PC-3 (cell line): ENCODE measurements around the gene CLCA2. TPM values are rescaled to one million over a fixed set of nuclear protein-coding genes. Genes with fewer than 3 reads are reported as not detected.

ENCODE experiments used
- ATAC-seq: fragments of 200-7000 bp; cut with Tn5 transposase; 2 replicates; pipeline ENCODE4 v1.9.1; 2020; ENCODE audit warnings: mild to moderate bottlenecking, moderate library complexity
- BruUV-seq: library from RNA; stranded (reverse); fragments of 400-500 nt; replicated peaks from 2 replicates; lab custom pipeline; 2021; lab: Mats Ljungman, UMichigan
- CTCF ChIA-PET: fragments of 300-600 bp; sonication (Branson Sonifier 250); formaldehyde crosslinking; loops from one replicate; lab custom pipeline; 2022; ENCODE audit warnings: antibody characterized with exemption; lab: Charles Lee
- POLR2A ChIA-PET: fragments of 300-600 bp; sonication (Branson Sonifier 250); formaldehyde crosslinking; loops from one replicate; lab custom pipeline; 2022; ENCODE audit warnings: antibody characterized with exemption; ENCODE audit not compliant: unreplicated experiment; lab: Charles Lee
- DNase-seq: peaks from one replicate; pipeline ENCODE4 v3.0.0-alpha.2; 2015
- H2AFZ ChIP-seq: fragments of 300-600 bp; sonication (generic); 2 replicates; pipeline ENCODE4 v1.6.0; 2016; ENCODE audit warnings: antibody characterized with exemption, low read length
- H3F3A ChIP-seq: fragments of 300-600 bp; sonication (generic); one replicate; pipeline ENCODE4 v1.6.0; 2017; ENCODE audit warnings: antibody characterized with exemption, low read length, control low read depth, mild to moderate bottlenecking; ENCODE audit not compliant: unreplicated experiment
- H3K27ac ChIP-seq: fragments of 300-600 bp; sonication (generic); 2 replicates; pipeline ENCODE4 v1.5.1; 2016; ENCODE audit warnings: mild to moderate bottlenecking, low read length
- H3K27me3 ChIP-seq: fragments of 300-600 bp; sonication (generic); 2 replicates; pipeline ENCODE4 v1.6.1; 2016; ENCODE audit warnings: low read length, mixed read lengths
- H3K36me3 ChIP-seq: fragments of 300-600 bp; sonication (generic); 2 replicates; pipeline ENCODE4 v1.6.1; 2016; ENCODE audit warnings: low read depth, mixed run types, low read length, mixed read lengths
- H3K4me1 ChIP-seq: fragments of 300-600 bp; sonication (generic); 2 replicates; pipeline ENCODE4 v1.5.1; 2016; ENCODE audit warnings: low read length; ENCODE audit not compliant: insufficient read depth
- H3K4me2 ChIP-seq: fragments of 300-600 bp; sonication (generic); 2 replicates; pipeline ENCODE4 v1.6.0; 2016; ENCODE audit warnings: low read length
- H3K4me3 ChIP-seq: fragments of 300-600 bp; sonication (generic); 2 replicates; pipeline ENCODE4 v1.5.1; 2016; ENCODE audit warnings: mild to moderate bottlenecking, low read length, mixed read lengths
- H3K79me2 ChIP-seq: fragments of 300-600 bp; sonication (generic); 2 replicates; pipeline ENCODE4 v1.6.1; 2017; ENCODE audit warnings: low read length, mixed read lengths
- H3K9ac ChIP-seq: fragments of 300-600 bp; sonication (generic); 2 replicates; pipeline ENCODE4 v1.6.0; 2016; ENCODE audit warnings: mild to moderate bottlenecking, low read length
- H3K9me2 ChIP-seq: fragments of 300-600 bp; sonication (generic); replicated peaks from 2 replicates; pipeline ENCODE4 v1.6.1; 2016; ENCODE audit warnings: mixed run types, low read length, mixed read lengths
- H3K9me3 ChIP-seq: fragments of 300-600 bp; sonication (generic); 2 replicates; pipeline ENCODE4 v1.6.1; 2016; ENCODE audit warnings: low read length, mixed read lengths
- H4K20me1 ChIP-seq: fragments of 300-600 bp; sonication (generic); 2 replicates; pipeline ENCODE4 v1.6.1; 2016; ENCODE audit warnings: low read length, mixed read lengths
- EZH2 ChIP-seq: fragments of 300-600 bp; sonication (generic); IDR thresholded peaks from one replicate; pipeline ENCODE4 v1.6.1; 2017; ENCODE audit warnings: antibody characterized with exemption, mild to moderate bottlenecking, low read length; ENCODE audit not compliant: unreplicated experiment
- EZH2phosphoT487 ChIP-seq: fragments of 300-600 bp; sonication (generic); IDR thresholded peaks from 2 replicates; pipeline ENCODE4 v1.6.1; 2018; ENCODE audit warnings: mild to moderate bottlenecking, antibody characterized with exemption, low read length, borderline replicate concordance
- intact Hi-C: fragments of 100-400 bp; cut with micrococcal nuclease; formaldehyde crosslinking; loops from 2 replicates; pipeline ENCODE4 v1.9.0; 2023
- total RNA-seq: library from RNA; depleted of rRNA; stranded (reverse); fragments of >200 nt; gene quantifications from 2 replicates; pipeline ENCODE4 v1.2.3, GENCODE V29; 2014
- TF ChIP-seq, protein P1 (sequence below): fragments of 300-600 bp; sonication (generic); conservative IDR thresholded peaks from 2 replicates; pipeline ENCODE4 v1.5.1; 2017; ENCODE audit warnings: antibody characterized with exemption, low read depth, mild to moderate bottlenecking, low read length

Gene CLCA2
- total RNA-seq, 1 experiment from 2014 or later, result 0.22 TPM

GRCh38 chr1:86388777-86389176 lies 35.2 kb upstream of the CLCA2 start:
- no peak overlapping the region for H3K9ac ChIP-seq
- ChIA-PET POLR2A (no interaction called here), CTCF (no interaction called here)
- no peaks in the 10 kb centered on the region for H3K9me3 ChIP-seq
- no peak overlapping the region for H3K4me2 ChIP-seq
- H3K4me1 ChIP-seq, result peaks cover 1% of the 10 kb centered on the region
- H3K4me3 ChIP-seq, result no peak overlapping the region
- no peaks in the 10 kb centered on the region for H3K27me3 ChIP-seq
- H4K20me1 ChIP-seq, result no peaks in the 10 kb centered on the region
- TF ChIP-seq EZH2 (no peak), EZH2phosphoT487 (no peak)
- TF ChIP-seq, protein P1, sequence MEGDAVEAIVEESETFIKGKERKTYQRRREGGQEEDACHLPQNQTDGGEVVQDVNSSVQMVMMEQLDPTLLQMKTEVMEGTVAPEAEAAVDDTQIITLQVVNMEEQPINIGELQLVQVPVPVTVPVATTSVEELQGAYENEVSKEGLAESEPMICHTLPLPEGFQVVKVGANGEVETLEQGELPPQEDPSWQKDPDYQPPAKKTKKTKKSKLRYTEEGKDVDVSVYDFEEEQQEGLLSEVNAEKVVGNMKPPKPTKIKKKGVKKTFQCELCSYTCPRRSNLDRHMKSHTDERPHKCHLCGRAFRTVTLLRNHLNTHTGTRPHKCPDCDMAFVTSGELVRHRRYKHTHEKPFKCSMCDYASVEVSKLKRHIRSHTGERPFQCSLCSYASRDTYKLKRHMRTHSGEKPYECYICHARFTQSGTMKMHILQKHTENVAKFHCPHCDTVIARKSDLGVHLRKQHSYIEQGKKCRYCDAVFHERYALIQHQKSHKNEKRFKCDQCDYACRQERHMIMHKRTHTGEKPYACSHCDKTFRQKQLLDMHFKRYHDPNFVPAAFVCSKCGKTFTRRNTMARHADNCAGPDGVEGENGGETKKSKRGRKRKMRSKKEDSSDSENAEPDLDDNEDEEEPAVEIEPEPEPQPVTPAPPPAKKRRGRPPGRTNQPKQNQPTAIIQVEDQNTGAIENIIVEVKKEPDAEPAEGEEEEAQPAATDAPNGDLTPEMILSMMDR, result no peak
- H3K9me2 ChIP-seq, result no peaks in the 10 kb centered on the region
- no peaks in the 10 kb centered on the region for H3F3A ChIP-seq
- BruUV-seq, result no TSS peak
- DNase-seq, result no peak
- no peak for ATAC-seq
- H2AFZ ChIP-seq, result no peak overlapping the region
- intact Hi-C loops, result loop anchor here (10.0 kb wide), 1 partner anchor 296 kb away; no protein-coding TSS in a partner anchor
- no peaks in the 10 kb centered on the region for H3K36me3 ChIP-seq
- peaks cover 45% of the 10 kb centered on the region for H3K79me2 ChIP-seq
- H3K27ac ChIP-seq, result no peak overlapping the region

- ChIA-PET POLR2A (no interaction called here), CTCF (interaction anchor here (0.6 kb wide), 1 partner anchor 126 kb away, joined by 3 read pairs; no protein-coding TSS in a partner anchor)
- intact Hi-C loops, result loop anchor here (10.0 kb wide), 1 partner anchor 295 kb away; no protein-coding TSS in a partner anchor
- H3K27ac ChIP-seq, result no peak overlapping the region
- H3F3A ChIP-seq, result no peaks in the 10 kb centered on the region
- DNase-seq (no peak), ATAC-seq (no peak)
- H3K4me2 ChIP-seq, result no peak overlapping the region
- H3K27me3 ChIP-seq, result no peaks in the 10 kb centered on the region
- peaks cover 6% of the 10 kb centered on the region for H3K4me1 ChIP-seq
- no TSS peak for BruUV-seq
- no peaks in the 10 kb centered on the region for H3K36me3 ChIP-seq
- TF ChIP-seq EZH2 (no peak), EZH2phosphoT487 (no peak)
- TF ChIP-seq, protein P1, result no peak
- no peak overlapping the region for H3K9ac ChIP-seq
- H3K9me3 ChIP-seq, result no peaks in the 10 kb centered on the region
- no peaks in the 10 kb centered on the region for H3K9me2 ChIP-seq
- no peaks in the 10 kb centered on the region for H4K20me1 ChIP-seq
- H3K79me2 ChIP-seq, result peaks cover 50% of the 10 kb centered on the region
- H2AFZ ChIP-seq, result no peak overlapping the region
- no peak overlapping the region for H3K4me3 ChIP-seq
Observed at GRCh38 chr1:86389307-86389706, 34.7 kb upstream of the CLCA2 start.

- Histone ChIP-seq H3K79me2 (peaks cover 52% of the 10 kb centered on the region), H3K4me1 (peaks cover 22% of the 10 kb centered on the region), H3F3A (no peaks in the 10 kb centered on the region), H3K9me3 (no peaks in the 10 kb centered on the region), H3K4me3 (peak overlapping the region; percentile 95), H3K9me2 (no peaks in the 10 kb centered on the region), H3K4me2 (peak overlapping the region; percentile 96), H4K20me1 (no peaks in the 10 kb centered on the region), H2AFZ (no peak overlapping the region), H3K36me3 (no peaks in the 10 kb centered on the region), H3K9ac (no peak overlapping the region), H3K27ac (no peak overlapping the region), H3K27me3 (no peaks in the 10 kb centered on the region)
- DNase-seq, result peak; percentile 55
- POLR2A ChIA-PET, result no interaction called here
- ATAC-seq, result no peak
- TF ChIP-seq EZH2phosphoT487 (no peak), EZH2 (no peak)
- intact Hi-C loops, result loop anchor here (2.0 kb wide), 1 partner anchor 36 kb away; no protein-coding TSS in a partner anchor
- CTCF ChIA-PET, result interaction anchor here (0.7 kb wide), 2 partner anchors 95 to 102 kb away, joined by 5 read pairs; no protein-coding TSS in a partner anchor
- BruUV-seq, result no TSS peak
Observed at GRCh38 chr1:86394416-86394815, 29.6 kb upstream of the CLCA2 start.
